Central memory CD4-positive, alpha-beta T cell (primary cell): ENCODE data around the gene PCCA.
A peak's percentile ranks its signal among the peaks of the same experiment; 100 is the strongest.
"Not testable (repeated sequence)": the region's sequence is repeated elsewhere in the genome, so short reads cannot be mapped to it uniquely, and the experiment has no call there.

ENCODE experiments used
- DNase-seq: peaks from one replicate; pipeline ENCODE4 v3.0.0; 2022

Gene PCCA

GRCh38 chr13:100561599-100562204 is 472.8 kb downstream of the PCCA start:
- DNase-seq = no peak

GRCh38 chr13:100563779-100564178 is 474.9 kb downstream of the PCCA start:
- no peak for DNase-seq

- no peak for DNase-seq
Observed at GRCh38 chr13:100564444-100565223, 475.7 kb downstream of the PCCA start.

- DNase-seq = no peak
Observed at GRCh38 chr13:100565286-100565685, 476.4 kb downstream of the PCCA start.

GRCh38 chr13:100566543-100566942 is 477.6 kb downstream of the PCCA start:
- DNase-seq = no peak

- DNase-seq = peak; percentile 61
Observed at GRCh38 chr13:100573121-100573520, 484.2 kb downstream of the PCCA start.

GRCh38 chr13:100577239-100577638 is 488.3 kb downstream of the PCCA start:
- DNase-seq = not testable (repeated sequence)
